ENCODE measurements around the gene HOPX. TPM values are rescaled to one million over a fixed set of nuclear protein-coding genes. Genes with fewer than 3 reads are reported as not detected.

HOPX gene
- total RNA-seq, 2 experiments from 2014 or later, result not detected

DNA sequence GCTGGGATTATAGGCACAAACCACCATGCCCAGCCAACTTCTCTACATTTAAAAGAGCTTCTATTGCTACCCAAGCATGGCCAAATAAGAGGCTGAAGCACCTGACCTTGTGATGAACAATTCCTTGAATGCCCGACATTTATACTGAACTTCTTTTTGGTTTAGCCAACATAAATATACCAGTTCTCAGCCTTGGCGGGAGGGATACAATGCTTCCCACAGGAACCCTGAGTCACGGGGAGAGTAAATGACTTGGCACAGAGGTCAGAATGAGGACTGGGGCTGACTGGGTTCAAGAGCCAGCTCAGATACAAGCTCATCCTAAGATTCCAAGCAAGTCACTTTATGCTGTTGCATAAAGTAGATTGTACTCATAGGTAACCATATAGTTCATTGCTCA lies 6.1 kb downstream of the HOPX start:
- Histone ChIP-seq H3K4me2 (ENCODE audit: low read length) (no peak overlapping the region), H3K4me1 (ENCODE audit: insufficient read depth, low read length, poor library complexity, severe bottlenecking) (no peaks in the 10 kb centered on the region), H3K79me2 (ENCODE audit: insufficient read depth, low read depth, low read length) (no peaks in the 10 kb centered on the region), H3K4me3 (ENCODE audit: low read depth, low read length, poor library complexity, severe bottlenecking) (no peak overlapping the region), H2AFZ (ENCODE audit: low read length) (no peak overlapping the region), H3K36me3 (ENCODE audit: insufficient read depth, low read length) (no peaks in the 10 kb centered on the region), H3K9me2 (ENCODE audit: insufficient read depth, low read length) (no peaks in the 10 kb centered on the region), H3K27ac (ENCODE audit: low read depth, low read length, poor library complexity, severe bottlenecking) (no peak overlapping the region), H3K9me3 (ENCODE audit: low read length) (no peaks in the 10 kb centered on the region), H4K20me1 (ENCODE audit: insufficient read depth, low read length) (no peaks in the 10 kb centered on the region)
- intact Hi-C loops (cut with micrococcal nuclease; ENCODE audit: unreplicated experiment), result no loop called here
- ChIA-PET CTCF (ENCODE audit: unreplicated experiment) (no interaction called here), POLR2A (interaction anchor here (0.7 kb wide), 1 partner anchor 14 kb away, joined by 4 read pairs; no protein-coding TSS in a partner anchor)
- no peak for TF ChIP-seq EZH2phosphoT487 (IDR thresholded peaks at IDR 0.05; ENCODE audit: borderline replicate concordance, low read depth, low read length)
- TF ChIP-seq, protein P1, sequence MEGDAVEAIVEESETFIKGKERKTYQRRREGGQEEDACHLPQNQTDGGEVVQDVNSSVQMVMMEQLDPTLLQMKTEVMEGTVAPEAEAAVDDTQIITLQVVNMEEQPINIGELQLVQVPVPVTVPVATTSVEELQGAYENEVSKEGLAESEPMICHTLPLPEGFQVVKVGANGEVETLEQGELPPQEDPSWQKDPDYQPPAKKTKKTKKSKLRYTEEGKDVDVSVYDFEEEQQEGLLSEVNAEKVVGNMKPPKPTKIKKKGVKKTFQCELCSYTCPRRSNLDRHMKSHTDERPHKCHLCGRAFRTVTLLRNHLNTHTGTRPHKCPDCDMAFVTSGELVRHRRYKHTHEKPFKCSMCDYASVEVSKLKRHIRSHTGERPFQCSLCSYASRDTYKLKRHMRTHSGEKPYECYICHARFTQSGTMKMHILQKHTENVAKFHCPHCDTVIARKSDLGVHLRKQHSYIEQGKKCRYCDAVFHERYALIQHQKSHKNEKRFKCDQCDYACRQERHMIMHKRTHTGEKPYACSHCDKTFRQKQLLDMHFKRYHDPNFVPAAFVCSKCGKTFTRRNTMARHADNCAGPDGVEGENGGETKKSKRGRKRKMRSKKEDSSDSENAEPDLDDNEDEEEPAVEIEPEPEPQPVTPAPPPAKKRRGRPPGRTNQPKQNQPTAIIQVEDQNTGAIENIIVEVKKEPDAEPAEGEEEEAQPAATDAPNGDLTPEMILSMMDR (conservative IDR thresholded peaks at IDR 0.05; ENCODE audit: low read length), result no peak
- DNase-seq (ENCODE audit: low spot score), result no peak
- no TSS peak for BruUV-seq (replicated peaks)

DNA sequence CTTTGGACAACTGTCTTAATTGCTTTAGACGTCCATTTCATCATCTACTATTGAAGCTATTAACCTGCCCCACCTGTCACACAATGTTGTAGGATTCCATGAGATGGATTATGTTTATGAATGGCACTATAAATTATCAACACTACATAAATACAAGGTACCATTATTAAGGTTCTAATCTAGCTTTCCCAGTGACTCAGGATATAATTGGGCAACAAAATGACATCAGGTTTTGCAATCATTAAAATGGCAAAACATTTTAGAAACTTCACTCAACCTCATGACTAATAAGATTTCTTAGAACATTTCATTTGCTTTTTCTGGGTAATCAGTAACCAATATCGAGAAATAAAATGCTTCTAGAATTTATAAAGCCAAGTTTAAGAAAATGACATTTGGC lies 9.2 kb downstream of the HOPX start:
- no peaks in the 10 kb centered on the region for H3K9me2 ChIP-seq (ENCODE audit: insufficient read depth, low read length)
- no peak overlapping the region for H3K27ac ChIP-seq (ENCODE audit: low read depth, low read length, poor library complexity, severe bottlenecking)
- no peaks in the 10 kb centered on the region for H3K4me1 ChIP-seq (ENCODE audit: insufficient read depth, low read length, poor library complexity, severe bottlenecking)
- H3K79me2 ChIP-seq (ENCODE audit: insufficient read depth, low read depth, low read length), result no peaks in the 10 kb centered on the region
- BruUV-seq (replicated peaks), result no TSS peak
- H2AFZ ChIP-seq (ENCODE audit: low read length), result no peak overlapping the region
- H4K20me1 ChIP-seq (ENCODE audit: insufficient read depth, low read length), result no peaks in the 10 kb centered on the region
- no peak overlapping the region for H3K4me3 ChIP-seq (ENCODE audit: low read depth, low read length, poor library complexity, severe bottlenecking)
- H3K4me2 ChIP-seq (ENCODE audit: low read length), result no peak overlapping the region
- DNase-seq (ENCODE audit: low spot score), result no peak
- ChIA-PET CTCF (ENCODE audit: unreplicated experiment) (no interaction called here), POLR2A (interaction anchor here (0.5 to 1.9 kb wide), 9 partner anchors 8 to 138 kb away, joined by 3 to 6 read pairs (median 4); partner anchors contain the start of gene HOPX)
- intact Hi-C loops (cut with micrococcal nuclease; ENCODE audit: unreplicated experiment), result no loop called here
- no peaks in the 10 kb centered on the region for H3K36me3 ChIP-seq (ENCODE audit: insufficient read depth, low read length)
- H3K9me3 ChIP-seq (ENCODE audit: low read length), result no peaks in the 10 kb centered on the region
- TF ChIP-seq, protein P1 (conservative IDR thresholded peaks at IDR 0.05; ENCODE audit: low read length), result no peak
- TF ChIP-seq EZH2phosphoT487 (IDR thresholded peaks at IDR 0.05; ENCODE audit: borderline replicate concordance, low read depth, low read length), result no peak

- POLR2A ChIA-PET, result interaction anchor here (0.5 to 1.9 kb wide), 13 partner anchors 9 to 142 kb away, joined by 3 to 6 read pairs (median 4); partner anchors contain the start of gene HOPX
- intact Hi-C loops (cut with micrococcal nuclease; ENCODE audit: unreplicated experiment), result no loop called here
- Histone ChIP-seq H2AFZ (ENCODE audit: low read length) (no peak overlapping the region), H3K36me3 (ENCODE audit: insufficient read depth, low read length) (no peaks in the 10 kb centered on the region), H3K4me1 (ENCODE audit: insufficient read depth, low read length, poor library complexity, severe bottlenecking) (no peaks in the 10 kb centered on the region), H3K4me3 (ENCODE audit: low read depth, low read length, poor library complexity, severe bottlenecking) (no peak overlapping the region), H3K9me2 (ENCODE audit: insufficient read depth, low read length) (no peaks in the 10 kb centered on the region), H4K20me1 (ENCODE audit: insufficient read depth, low read length) (no peaks in the 10 kb centered on the region), H3K9me3 (ENCODE audit: low read length) (no peaks in the 10 kb centered on the region), H3K79me2 (ENCODE audit: insufficient read depth, low read depth, low read length) (no peaks in the 10 kb centered on the region), H3K27ac (ENCODE audit: low read depth, low read length, poor library complexity, severe bottlenecking) (no peak overlapping the region), H3K4me2 (ENCODE audit: low read length) (no peak overlapping the region)
- TF ChIP-seq, protein P1 (conservative IDR thresholded peaks at IDR 0.05; ENCODE audit: low read length), result no peak
- no peak for TF ChIP-seq EZH2phosphoT487 (IDR thresholded peaks at IDR 0.05; ENCODE audit: borderline replicate concordance, low read depth, low read length)
- no TSS peak for BruUV-seq (replicated peaks)
- DNase-seq (ENCODE audit: low spot score), result no peak
- CTCF ChIA-PET (ENCODE audit: unreplicated experiment), result no interaction called here
Measured at GRCh38 chr4:56671373-56671772, 9.7 kb downstream of the HOPX start.

Data from OCI-LY7 (cell line).